Type B pancreatic cell (in vitro differentiated cells): ENCODE measurements around the gene GPR39. TPM values are rescaled to one million over a fixed set of nuclear protein-coding genes. Genes with fewer than 3 reads are reported as not detected.
"Not testable (repeated sequence)": the region's sequence is repeated elsewhere in the genome, so short reads cannot be mapped to it uniquely, and the experiment has no call there.

Source experiments
- DNase-seq: peaks from one replicate; pipeline ENCODE4 v3.0.0; 2021; ENCODE audit warnings: mixed read lengths; ENCODE audit not compliant: unreplicated experiment; ENCODE audit errors: extremely low spot score
- H3K27ac Mint-ChIP-seq: 2 replicates; pipeline ENCODE4 v1.8.0; 2021; ENCODE audit warnings: mild to moderate bottlenecking, mixed read lengths
- H3K27me3 Mint-ChIP-seq: 2 replicates; pipeline ENCODE4 v1.8.0; 2021; ENCODE audit warnings: mixed read lengths
- H3K36me3 Mint-ChIP-seq: 2 replicates; pipeline ENCODE4 v1.8.0; 2021; ENCODE audit warnings: mixed read lengths
- H3K4me1 Mint-ChIP-seq: one replicate; pipeline ENCODE4 v1.8.0; 2021; ENCODE audit warnings: mixed read lengths; ENCODE audit not compliant: unreplicated experiment
- H3K4me3 Mint-ChIP-seq: 2 replicates; pipeline ENCODE4 v1.8.0; 2021; ENCODE audit warnings: mild to moderate bottlenecking, mixed read lengths
- H3K9me3 Mint-ChIP-seq: 2 replicates; pipeline ENCODE4 v1.8.0; 2021; ENCODE audit warnings: mixed read lengths
- CTCF ChIP-seq: fragments of 200-600 bp; sonication (generic); conservative IDR thresholded peaks from 2 replicates; pipeline ENCODE4 v1.5.0; 2021; ENCODE audit warnings: antibody characterized with exemption, mild to moderate bottlenecking
- total RNA-seq: library from RNA; stranded (reverse); gene quantifications from 2 replicates; pipeline ENCODE4 v1.2.1, GENCODE V29; 2021; ENCODE audit warnings: low replicate concordance

The GPR39 gene
- total RNA-seq, 1 donor from 2014 or later = 4.1 TPM

- no peak overlapping the region for H3K4me3 Mint-ChIP-seq
- no peak overlapping the region for H3K27ac Mint-ChIP-seq
- DNase-seq = no peak
- no peaks in the 10 kb centered on the region for H3K27me3 Mint-ChIP-seq
- no peaks in the 10 kb centered on the region for H3K4me1 Mint-ChIP-seq
- no peaks in the 10 kb centered on the region for H3K36me3 Mint-ChIP-seq
- TF ChIP-seq CTCF = no peak
- no peaks in the 10 kb centered on the region for H3K9me3 Mint-ChIP-seq
Observed at GRCh38 chr2:132515010-132515409, 98.4 kb downstream of the GPR39 start.

- no peak overlapping the region for H3K27ac Mint-ChIP-seq
- DNase-seq = no peak
- no peak for TF ChIP-seq CTCF
- H3K36me3 Mint-ChIP-seq = no peaks in the 10 kb centered on the region
- H3K9me3 Mint-ChIP-seq = no peaks in the 10 kb centered on the region
- no peak overlapping the region for H3K4me3 Mint-ChIP-seq
- no peaks in the 10 kb centered on the region for H3K4me1 Mint-ChIP-seq
- H3K27me3 Mint-ChIP-seq = no peaks in the 10 kb centered on the region
Observed at GRCh38 chr2:132517386-132517785, 100.8 kb downstream of the GPR39 start.

- Mint-ChIP-seq H3K27ac (no peak overlapping the region), H3K4me3 (no peak overlapping the region), H3K9me3 (no peaks in the 10 kb centered on the region), H3K36me3 (no peaks in the 10 kb centered on the region), H3K27me3 (no peaks in the 10 kb centered on the region), H3K4me1 (no peaks in the 10 kb centered on the region)
- no peak for TF ChIP-seq CTCF
- DNase-seq = no peak
Observed at GRCh38 chr2:132518302-132518701, 101.7 kb downstream of the GPR39 start.

- no peak for DNase-seq
- no peak overlapping the region for H3K4me3 Mint-ChIP-seq
- no peak for TF ChIP-seq CTCF
- no peaks in the 10 kb centered on the region for H3K27me3 Mint-ChIP-seq
- no peaks in the 10 kb centered on the region for H3K9me3 Mint-ChIP-seq
- H3K36me3 Mint-ChIP-seq = no peaks in the 10 kb centered on the region
- H3K27ac Mint-ChIP-seq = no peak overlapping the region
- H3K4me1 Mint-ChIP-seq = no peaks in the 10 kb centered on the region
Observed at GRCh38 chr2:132519566-132519965, 103.0 kb downstream of the GPR39 start.

- Mint-ChIP-seq H3K27me3 (no peaks in the 10 kb centered on the region), H3K36me3 (no peaks in the 10 kb centered on the region), H3K4me1 (no peaks in the 10 kb centered on the region), H3K4me3 (no peak overlapping the region), H3K9me3 (no peaks in the 10 kb centered on the region), H3K27ac (no peak overlapping the region)
- DNase-seq = no peak
- no peak for TF ChIP-seq CTCF
Observed at GRCh38 chr2:132521341-132521740, 104.7 kb downstream of the GPR39 start.

GRCh38 chr2:132522901-132523300 lies 106.3 kb downstream of the GPR39 start:
- no peak for TF ChIP-seq CTCF
- Mint-ChIP-seq H3K4me3 (no peak overlapping the region), H3K36me3 (no peaks in the 10 kb centered on the region), H3K27me3 (no peaks in the 10 kb centered on the region), H3K4me1 (no peaks in the 10 kb centered on the region), H3K9me3 (no peaks in the 10 kb centered on the region), H3K27ac (no peak overlapping the region)
- no peak for DNase-seq

GRCh38 chr2:132537061-132537460 lies 120.5 kb downstream of the GPR39 start:
- H3K36me3 Mint-ChIP-seq, H3K27ac Mint-ChIP-seq, DNase-seq, H3K27me3 Mint-ChIP-seq, H3K4me1 Mint-ChIP-seq, H3K4me3 Mint-ChIP-seq, H3K9me3 Mint-ChIP-seq: not testable (repeated sequence)
